Subcutaneous adipose tissue (tissue), 4 donors: Measurements from ENCODE around the gene PANK4. TPM values are rescaled to one million over a fixed set of nuclear protein-coding genes. Genes with fewer than 3 reads are reported as not detected.

Experiments used
- total RNA-seq, 4 donors: library from RNA; depleted of rRNA; stranded (reverse); fragments of >200 nt; gene quantifications; one replicate each; pipeline ENCODE4 v1.1.0, GENCODE V29; 2016
- TF ChIP-seq, protein P1 (sequence below): fragments of 450-650 bp; IDR thresholded peaks from one replicate; pipeline ENCODE4 v1.5.1; 2016; ENCODE audit warnings: low read depth, mild to moderate bottlenecking, control low read depth, antibody characterized with exemption, moderate library complexity

PANK4 gene
- total RNA-seq, 4 donors from 2014 or later: 11.4 to 24.4 (median 21.7) TPM

DNA sequence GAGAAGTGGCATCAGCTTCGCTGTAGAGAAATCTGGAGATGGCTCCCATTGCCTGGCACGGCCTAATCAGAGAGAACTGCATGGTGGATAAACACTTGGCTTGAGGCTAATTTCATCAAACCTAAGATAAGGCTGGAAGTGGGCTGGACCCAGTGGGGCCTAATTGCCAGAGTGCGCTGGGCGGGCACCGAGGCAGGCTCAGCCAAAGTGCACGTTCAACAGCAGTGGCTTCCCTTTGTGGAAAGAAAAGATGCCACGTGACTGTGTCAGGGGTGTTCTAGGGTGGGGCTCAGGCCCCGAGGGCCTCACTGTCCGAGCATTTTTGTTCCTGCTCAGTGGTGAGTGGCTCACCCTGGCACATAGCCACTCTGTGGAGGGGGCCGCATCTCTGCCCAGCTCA, 44.5 kb downstream of the PANK4 start:
- TF ChIP-seq, protein P1, sequence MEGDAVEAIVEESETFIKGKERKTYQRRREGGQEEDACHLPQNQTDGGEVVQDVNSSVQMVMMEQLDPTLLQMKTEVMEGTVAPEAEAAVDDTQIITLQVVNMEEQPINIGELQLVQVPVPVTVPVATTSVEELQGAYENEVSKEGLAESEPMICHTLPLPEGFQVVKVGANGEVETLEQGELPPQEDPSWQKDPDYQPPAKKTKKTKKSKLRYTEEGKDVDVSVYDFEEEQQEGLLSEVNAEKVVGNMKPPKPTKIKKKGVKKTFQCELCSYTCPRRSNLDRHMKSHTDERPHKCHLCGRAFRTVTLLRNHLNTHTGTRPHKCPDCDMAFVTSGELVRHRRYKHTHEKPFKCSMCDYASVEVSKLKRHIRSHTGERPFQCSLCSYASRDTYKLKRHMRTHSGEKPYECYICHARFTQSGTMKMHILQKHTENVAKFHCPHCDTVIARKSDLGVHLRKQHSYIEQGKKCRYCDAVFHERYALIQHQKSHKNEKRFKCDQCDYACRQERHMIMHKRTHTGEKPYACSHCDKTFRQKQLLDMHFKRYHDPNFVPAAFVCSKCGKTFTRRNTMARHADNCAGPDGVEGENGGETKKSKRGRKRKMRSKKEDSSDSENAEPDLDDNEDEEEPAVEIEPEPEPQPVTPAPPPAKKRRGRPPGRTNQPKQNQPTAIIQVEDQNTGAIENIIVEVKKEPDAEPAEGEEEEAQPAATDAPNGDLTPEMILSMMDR: no peak

DNA sequence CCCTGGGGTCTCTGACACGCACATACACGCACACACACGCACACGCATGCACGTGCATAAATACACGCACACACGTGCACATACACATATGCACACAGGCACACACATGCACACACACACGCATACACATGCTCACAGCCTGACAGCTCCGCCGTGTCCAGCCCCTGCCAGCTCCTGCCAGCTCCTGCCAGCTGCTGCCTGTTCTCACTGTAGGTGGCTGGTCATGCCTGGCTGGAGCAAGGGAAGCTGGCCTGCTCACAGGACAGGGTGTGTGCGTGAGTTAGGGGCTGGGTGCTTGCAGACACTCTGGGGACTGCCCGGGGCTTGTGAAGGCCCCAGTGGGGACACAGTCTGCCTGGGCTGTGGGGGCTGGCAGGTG, 45.4 kb downstream of the PANK4 start:
- TF ChIP-seq, protein P1: no peak

DNA sequence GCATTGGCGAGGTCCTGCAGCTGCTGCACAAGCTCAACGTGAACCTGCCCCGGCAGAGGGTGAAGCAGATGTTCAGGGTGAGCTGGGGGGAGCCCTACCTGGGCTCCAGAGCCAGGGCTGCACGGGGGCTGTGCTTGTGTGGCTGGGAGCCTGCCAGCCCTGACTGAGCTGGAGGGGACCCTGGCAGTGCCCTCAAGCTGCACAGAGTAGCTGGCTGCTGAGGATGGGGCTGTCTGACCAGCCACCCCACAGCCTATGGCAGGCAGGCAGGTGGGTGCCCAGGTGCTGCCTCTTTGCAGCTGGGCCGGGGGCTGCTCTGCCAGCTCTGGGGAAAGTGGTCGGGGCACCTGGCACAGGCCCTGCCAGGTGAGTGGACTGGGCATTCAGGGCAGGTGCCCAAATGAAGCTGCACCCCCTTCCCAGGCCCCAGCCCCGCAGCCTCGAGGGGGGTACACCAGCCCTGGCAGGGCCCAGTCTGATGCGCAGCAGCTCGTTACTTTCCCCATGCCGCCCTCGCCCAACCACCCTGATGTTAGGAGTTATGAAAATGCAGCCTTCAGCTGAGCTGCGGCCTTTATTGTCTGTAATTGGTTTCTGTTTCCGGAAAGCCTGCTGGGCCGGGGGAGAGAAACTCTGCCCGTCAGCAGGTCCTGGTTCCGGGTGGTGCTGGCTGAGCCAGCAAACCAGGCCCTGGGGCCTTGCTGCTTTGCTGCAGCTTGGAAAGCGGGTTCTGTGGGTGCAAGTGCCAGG, 46.0 kb downstream of the PANK4 start:
- TF ChIP-seq, protein P1: no peak

DNA sequence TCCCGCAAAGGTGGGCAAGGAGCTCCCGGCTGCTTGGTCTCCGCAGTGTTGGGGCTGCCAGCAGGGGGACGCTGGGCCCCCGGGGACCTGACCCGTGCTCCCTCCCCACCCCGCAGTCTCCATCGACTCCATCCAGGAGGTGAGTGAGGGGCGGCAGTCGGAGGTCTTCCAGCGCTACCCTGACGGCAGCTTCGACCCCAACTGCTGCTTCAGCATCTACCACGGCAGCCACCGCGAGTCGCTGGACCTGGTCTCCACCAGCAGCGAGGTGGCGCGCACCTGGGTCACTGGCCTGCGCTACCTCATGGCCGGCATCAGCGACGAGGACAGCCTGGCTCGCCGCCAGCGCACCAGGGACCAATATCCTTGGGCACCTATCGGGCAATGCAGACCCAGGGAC, 46.8 kb downstream of the PANK4 start:
- TF ChIP-seq, protein P1: no peak

DNA sequence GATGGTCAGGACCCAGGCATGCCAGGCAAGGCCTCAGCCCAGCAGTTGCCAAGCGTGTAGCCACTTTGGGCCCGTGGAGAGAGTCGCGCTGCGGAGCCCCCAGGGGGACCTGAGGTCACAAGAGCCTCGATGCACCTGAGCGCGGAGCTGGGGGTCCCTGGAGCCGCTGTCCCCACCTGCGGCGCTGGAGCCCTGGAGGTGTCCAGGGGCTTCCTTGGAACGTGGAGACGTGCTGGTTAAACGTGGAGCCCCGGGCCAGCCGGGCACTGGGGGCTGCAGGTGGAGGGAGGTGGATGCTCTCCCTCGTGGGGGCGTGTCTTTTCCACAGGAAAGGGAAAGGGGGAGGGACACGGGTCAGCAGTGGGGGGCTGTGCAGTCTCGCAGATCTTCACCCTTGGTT, 47.2 kb downstream of the PANK4 start:
- TF ChIP-seq, protein P1: no peak

DNA sequence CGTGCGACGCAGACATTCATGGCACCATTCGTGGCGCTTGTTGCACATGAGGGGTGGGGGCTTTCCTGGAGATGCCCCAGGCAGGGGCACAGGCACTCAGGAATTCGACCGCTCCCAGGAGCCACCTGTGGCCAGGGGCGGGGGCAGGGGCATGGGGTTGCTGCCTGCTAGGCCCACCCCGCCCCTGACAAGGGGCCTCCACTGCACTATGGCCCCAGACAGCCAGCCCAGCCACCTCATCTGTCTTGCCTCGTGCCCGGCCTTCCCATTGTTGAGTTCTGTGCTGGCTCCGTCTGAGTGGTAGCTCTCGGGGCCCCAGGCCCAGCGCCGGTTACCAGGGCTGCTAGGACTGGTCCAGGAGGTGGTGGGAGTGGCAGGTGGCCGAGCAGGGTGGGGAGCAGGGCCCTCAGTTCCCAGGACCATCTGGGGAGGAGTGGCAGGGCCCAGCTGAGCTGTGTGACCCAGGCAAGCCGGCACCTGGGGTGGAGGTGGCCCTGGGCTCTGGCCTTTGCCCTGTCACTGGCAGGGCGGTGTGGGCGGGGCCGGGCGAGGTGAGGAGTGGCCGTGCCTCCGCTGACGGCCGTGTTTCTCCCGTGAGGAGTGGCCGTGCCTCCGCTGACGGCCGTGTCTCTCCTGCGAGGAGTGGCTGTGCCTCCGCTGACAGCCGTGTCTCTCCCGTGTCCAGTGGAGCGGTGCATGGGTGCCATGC, 48.5 kb downstream of the PANK4 start:
- TF ChIP-seq, protein P1: no peak

DNA sequence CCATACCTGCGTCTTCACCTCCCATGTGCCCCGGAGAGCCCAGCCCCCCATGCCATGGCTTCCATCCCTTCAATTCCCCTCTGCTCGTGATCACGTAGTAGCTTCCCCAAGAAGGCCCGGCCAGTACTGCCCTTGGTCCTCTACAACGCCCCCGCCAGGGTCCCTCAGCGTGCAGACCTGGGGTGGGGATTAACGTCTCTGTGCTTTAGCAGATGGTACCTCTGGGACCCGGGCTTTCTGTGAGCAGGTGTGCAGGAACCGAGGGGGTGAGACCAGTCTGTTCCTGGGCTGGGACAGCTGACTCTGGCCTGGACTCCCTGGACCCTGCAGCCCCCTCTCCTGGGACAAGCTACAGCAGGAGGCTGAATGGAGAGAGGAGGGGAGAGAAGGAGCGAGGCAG, 49.1 kb downstream of the PANK4 start:
- TF ChIP-seq, protein P1: no peak
